ENCODE measurements around the gene EIF5A2.

Gene EIF5A2

GRCh38 chr3:170953229-170953628 is 44.8 kb upstream of the EIF5A2 start:
- TF ChIP-seq ISL1 (CRISPR knock-in tag; IDR thresholded peaks at IDR 0.05) (no peak), TOX (CRISPR knock-in tag; IDR thresholded peaks at IDR 0.05; ENCODE audit: borderline replicate concordance) (no peak), ZFP30 (CRISPR knock-in tag; IDR thresholded peaks at IDR 0.05) (no peak), POU6F1 (CRISPR knock-in tag; IDR thresholded peaks at IDR 0.05; ENCODE audit: borderline replicate concordance, low read depth) (no peak), TSHZ2 (CRISPR knock-in tag; IDR thresholded peaks at IDR 0.05) (no peak), ESRRG (CRISPR knock-in tag; IDR thresholded peaks at IDR 0.05) (no peak), PPARA (CRISPR knock-in tag; IDR thresholded peaks at IDR 0.05; ENCODE audit: borderline replicate concordance) (no peak), ZNF565 (CRISPR knock-in tag; conservative IDR thresholded peaks at IDR 0.05; ENCODE audit: low read depth) (no peak)
- ATAC-seq, result no peak

GRCh38 chr3:170949211-170949610 is 40.8 kb upstream of the EIF5A2 start:
- TF ChIP-seq ZNF565 (CRISPR knock-in tag; conservative IDR thresholded peaks at IDR 0.05; ENCODE audit: low read depth), result no peak
- no peak for TF ChIP-seq TOX (CRISPR knock-in tag; IDR thresholded peaks at IDR 0.05; ENCODE audit: borderline replicate concordance)
- no peak for TF ChIP-seq ZFP30 (CRISPR knock-in tag; IDR thresholded peaks at IDR 0.05)
- TF ChIP-seq ISL1 (CRISPR knock-in tag; IDR thresholded peaks at IDR 0.05), result no peak
- TF ChIP-seq PPARA (CRISPR knock-in tag; IDR thresholded peaks at IDR 0.05; ENCODE audit: borderline replicate concordance), result no peak
- TF ChIP-seq CSRNP3 (CRISPR knock-in tag; IDR thresholded peaks at IDR 0.05), result no peak
- no peak for TF ChIP-seq RARB (CRISPR knock-in tag; IDR thresholded peaks at IDR 0.05)
- TF ChIP-seq ZNF8 (CRISPR knock-in tag; IDR thresholded peaks at IDR 0.05), result no peak
- no peak for TF ChIP-seq ZC3H10 (CRISPR knock-in tag; IDR thresholded peaks at IDR 0.05)
- TF ChIP-seq SNAI2 (CRISPR knock-in tag; IDR thresholded peaks at IDR 0.05), result no peak
- TF ChIP-seq CREB5 (CRISPR knock-in tag; IDR thresholded peaks at IDR 0.05; ENCODE audit: low read depth), result no peak
- TF ChIP-seq BACH2 (CRISPR knock-in tag; IDR thresholded peaks at IDR 0.05; ENCODE audit: borderline replicate concordance), result no peak
- no peak for TF ChIP-seq POU6F1 (CRISPR knock-in tag; IDR thresholded peaks at IDR 0.05; ENCODE audit: borderline replicate concordance, low read depth)
- ATAC-seq, result no peak

GRCh38 chr3:170947018-170947769 is 38.8 kb upstream of the EIF5A2 start:
- TF ChIP-seq ZNF70 (CRISPR knock-in tag; IDR thresholded peaks at IDR 0.05), result no peak
- TF ChIP-seq CSDC2 (CRISPR knock-in tag; IDR thresholded peaks at IDR 0.05), result no peak
- TF ChIP-seq ZNF565 (CRISPR knock-in tag; conservative IDR thresholded peaks at IDR 0.05; ENCODE audit: low read depth), result no peak
- no peak for TF ChIP-seq ESRRG (CRISPR knock-in tag; IDR thresholded peaks at IDR 0.05)
- no peak for TF ChIP-seq TOX (CRISPR knock-in tag; IDR thresholded peaks at IDR 0.05; ENCODE audit: borderline replicate concordance)
- no peak for TF ChIP-seq RARB (CRISPR knock-in tag; IDR thresholded peaks at IDR 0.05)
- no peak for TF ChIP-seq CSRNP3 (CRISPR knock-in tag; IDR thresholded peaks at IDR 0.05)
- no peak for TF ChIP-seq CREB5 (CRISPR knock-in tag; IDR thresholded peaks at IDR 0.05; ENCODE audit: low read depth)
- TF ChIP-seq ZNF8 (CRISPR knock-in tag; IDR thresholded peaks at IDR 0.05), result no peak
- TF ChIP-seq BACH2 (CRISPR knock-in tag; IDR thresholded peaks at IDR 0.05; ENCODE audit: borderline replicate concordance), result no peak
- no peak for TF ChIP-seq SNAI2 (CRISPR knock-in tag; IDR thresholded peaks at IDR 0.05)
- no peak for TF ChIP-seq ZFP30 (CRISPR knock-in tag; IDR thresholded peaks at IDR 0.05)
- TF ChIP-seq TCF4 (CRISPR knock-in tag; IDR thresholded peaks at IDR 0.05; ENCODE audit: borderline replicate concordance), result no peak
- TF ChIP-seq PATZ1 (CRISPR knock-in tag; IDR thresholded peaks at IDR 0.05; ENCODE audit: borderline replicate concordance), result no peak
- TF ChIP-seq ARNTL (CRISPR knock-in tag; IDR thresholded peaks at IDR 0.05; ENCODE audit: borderline replicate concordance, low read depth), result no peak
- no peak for ATAC-seq
